CD4-positive, alpha-beta T cell (primary cell): ENCODE results near the gene ARFIP1. TPM values are rescaled to one million over a fixed set of nuclear protein-coding genes. Genes with fewer than 3 reads are reported as not detected.

Source experiments
- ATAC-seq: fragments of 200-7000 bp; cut with Tn5 transposase; one replicate; pipeline ENCODE4 v1.10.0; 2022; ENCODE audit warnings: mild to moderate bottlenecking; ENCODE audit not compliant: poor library complexity
- CTCF ChIA-PET: fragments of 350-600 bp; sonication (Branson Sonifier 250); formaldehyde crosslinking; loops from one replicate; lab custom pipeline; 2021; ENCODE audit warnings: antibody characterized with exemption, inconsistent platforms; lab: Charles Lee
- POLR2A ChIA-PET: fragments of 350-600 bp; sonication (Branson Sonifier 250); formaldehyde crosslinking; loops from one replicate; lab custom pipeline; 2021; ENCODE audit warnings: antibody characterized with exemption, inconsistent platforms; lab: Charles Lee
- DNase-seq, 14 experiments: peaks; one replicate each; pipeline ENCODE4 v3.0.0-alpha.2; 2013 to 2020; ENCODE audit warnings: mixed read lengths in 2 of 14
- H3K27ac ChIP-seq, 2 donors: one replicate each; pipeline versions ENCODE4 v1.5.1 to v1.7.0; 2013; ENCODE audit warnings: low read length in 2 of 2, low read depth in 1 of 2, mild to moderate bottlenecking in 1 of 2
- H3K27me3 ChIP-seq, 2 experiments: 1 replicate in 1 of 2; 2 replicates in 1 of 2; pipeline versions ENCODE4 v1.6.1 to v1.7.0; 2013; ENCODE audit warnings: low read length in 2 of 2, control low read depth in 1 of 2, mild to moderate bottlenecking in 1 of 2, moderate library complexity in 1 of 2; ENCODE audit not compliant: insufficient read depth in 2 of 2, control insufficient read depth in 1 of 2
- H3K36me3 ChIP-seq: one replicate; pipeline ENCODE4 v1.6.1; 2013; ENCODE audit warnings: low read length, control low read depth; ENCODE audit not compliant: insufficient read depth
- H3K4me1 ChIP-seq: one replicate; pipeline ENCODE4 v1.6.1; 2013; ENCODE audit warnings: low read length, control low read depth; ENCODE audit not compliant: insufficient read depth
- H3K4me3 ChIP-seq: one replicate; pipeline ENCODE4 v1.5.1; 2013; ENCODE audit warnings: mild to moderate bottlenecking, low read length, moderate library complexity
- H3K9me3 ChIP-seq, 2 experiments: 1 replicate in 1 of 2; 2 replicates in 1 of 2; pipeline versions ENCODE4 v1.6.1 to v1.7.0; 2013; ENCODE audit warnings: low read length in 2 of 2, mild to moderate bottlenecking in 2 of 2, control low read depth in 1 of 2, moderate library complexity in 1 of 2; ENCODE audit not compliant: control insufficient read depth in 1 of 2, insufficient read depth in 1 of 2
- H3K27ac Mint-ChIP-seq: one replicate; pipeline ENCODE4 v1.8.0; 2020; ENCODE audit warnings: mixed read lengths
- H3K27me3 Mint-ChIP-seq: one replicate; pipeline ENCODE4 v1.8.0; 2021; ENCODE audit warnings: mixed read lengths
- H3K36me3 Mint-ChIP-seq: one replicate; pipeline ENCODE4 v1.8.0; 2021; ENCODE audit warnings: low read depth, mixed read lengths
- H3K4me1 Mint-ChIP-seq: one replicate; pipeline ENCODE4 v1.8.0; 2021; ENCODE audit warnings: low read depth, mixed read lengths
- H3K4me3 Mint-ChIP-seq: one replicate; pipeline ENCODE4 v1.8.0; 2020; ENCODE audit warnings: mild to moderate bottlenecking, mixed read lengths
- H3K9me3 Mint-ChIP-seq: one replicate; pipeline ENCODE4 v1.8.0; 2020; ENCODE audit warnings: mixed read lengths
- CTCF ChIP-seq: fragments of 200-600 bp; IDR thresholded peaks from one replicate; pipeline ENCODE4 v1.8.0; 2022; ENCODE audit warnings: antibody characterized with exemption, mild to moderate bottlenecking
- intact Hi-C, 2 experiments: fragments of 100-400 bp; cut with DNase I in 1 of 2; cut with micrococcal nuclease in 1 of 2; formaldehyde crosslinking; loops; one replicate each; pipeline versions ENCODE4 v1.15.1 to v1.9.0; 2023 to 2025; cut with DNase I, micrococcal nuclease
- total RNA-seq, 174 experiments: library from RNA in 2 of 174; stranded (reverse) in 2 of 174; gene quantifications; one replicate each; pipeline ENCODE4 v1.2.3 and lab custom pipeline; 2021 to 2026

The ARFIP1 gene
- total RNA-seq, 2 experiments from 2014 or later: 2.6 to 3.0 TPM

- H3K4me1 ChIP-seq: peaks cover 21% of the 10 kb centered on the region
- intact Hi-C loops: loop anchor here in 1 of 2 experiments (5.0 to 10.0 kb wide), 4 partner anchors 94 to 1009 kb away; no protein-coding TSS in a partner anchor
- Mint-ChIP-seq H3K9me3 (no peaks in the 10 kb centered on the region), H3K27ac (no peak overlapping the region), H3K4me3 (peak overlapping the region; percentile 38), H3K4me1 (peaks cover 30% of the 10 kb centered on the region), H3K27me3 (peaks cover 11% of the 10 kb centered on the region), H3K36me3 (peaks cover 13% of the 10 kb centered on the region)
- POLR2A ChIA-PET: no interaction called here
- ATAC-seq (no peak), DNase-seq (no peak)
- H3K36me3 ChIP-seq: no peaks in the 10 kb centered on the region
- no peaks in the 10 kb centered on the region for H3K9me3 ChIP-seq
- no peak for TF ChIP-seq CTCF
- CTCF ChIA-PET: no interaction called here
- no peak overlapping the region for H3K4me3 ChIP-seq
- no peak overlapping the region for H3K27ac ChIP-seq
- H3K27me3 ChIP-seq: no peaks in the 10 kb centered on the region
Measured at GRCh38 chr4:152776352-152776751, 3.4 kb upstream of the ARFIP1 start.

- Histone ChIP-seq H3K27ac (no peak overlapping the region), H3K36me3 (no peaks in the 10 kb centered on the region), H3K9me3 (no peaks in the 10 kb centered on the region), H3K4me1 (peaks cover 21% of the 10 kb centered on the region), H3K4me3 (no peak overlapping the region), H3K27me3 (no peaks in the 10 kb centered on the region)
- peaks cover 13% of the 10 kb centered on the region for H3K36me3 Mint-ChIP-seq
- H3K9me3 Mint-ChIP-seq: no peaks in the 10 kb centered on the region
- POLR2A ChIA-PET: interaction anchor here (0.6 kb wide), 1 partner anchor 112 kb away, joined by 3 read pairs; no protein-coding TSS in a partner anchor
- ATAC-seq: no peak
- no peak for TF ChIP-seq CTCF
- no peak overlapping the region for H3K27ac Mint-ChIP-seq
- CTCF ChIA-PET: interaction anchor here (1.0 kb wide), 1 partner anchor 99 kb away, joined by 3 read pairs; no protein-coding TSS in a partner anchor
- no peak for DNase-seq
- intact Hi-C loops: loop anchor here in 1 of 2 experiments (5.0 to 10.0 kb wide), 4 partner anchors 95 to 1010 kb away; no protein-coding TSS in a partner anchor
- peak overlapping the region; percentile 90 for H3K4me3 Mint-ChIP-seq
- peaks cover 41% of the 10 kb centered on the region for H3K4me1 Mint-ChIP-seq
- H3K27me3 Mint-ChIP-seq: peaks cover 11% of the 10 kb centered on the region
Measured at GRCh38 chr4:152777488-152777887, 2.3 kb upstream of the ARFIP1 start.

- peak; percentile 11 for ATAC-seq
- Histone ChIP-seq H3K27ac (peak overlapping the region; percentile 75 to 79), H3K27me3 (no peaks in the 10 kb centered on the region), H3K4me1 (peaks cover 21% of the 10 kb centered on the region), H3K36me3 (no peaks in the 10 kb centered on the region), H3K9me3 (no peaks in the 10 kb centered on the region), H3K4me3 (peak overlapping the region; percentile 72)
- intact Hi-C loops: loop anchor here in 1 of 2 experiments (2.0 to 10.0 kb wide), 5 partner anchors 97 to 1680 kb away; partner anchors contain the start of gene RPS3A
- DNase-seq: peak in 13 of 14 experiments; percentile 1 to 58 (median 18)
- Mint-ChIP-seq H3K36me3 (peaks cover 13% of the 10 kb centered on the region), H3K4me1 (peaks cover 50% of the 10 kb centered on the region), H3K27me3 (peaks cover 11% of the 10 kb centered on the region), H3K27ac (peak overlapping the region; percentile 95), H3K4me3 (peak overlapping the region; percentile 90), H3K9me3 (no peaks in the 10 kb centered on the region)
- TF ChIP-seq CTCF: no peak
- ChIA-PET CTCF (interaction anchor here (0.7 to 1.7 kb wide), 10 partner anchors 10 to 1679 kb away, joined by 3 to 6 read pairs (median 3); partner anchors contain the start of genes RPS3A and TMEM131L), POLR2A (interaction anchor here (0.7 to 3.1 kb wide), 13 partner anchors 8 to 1763 kb away, joined by 3 to 17 read pairs (median 5); partner anchors contain the start of genes FBXW7, LRBA and TMEM154)
Measured at GRCh38 chr4:152778656-152779512, 870 bp upstream of the ARFIP1 start.
